Neutrophil (primary cell): ENCODE results near the gene MT1B.

Experiments
- H3K27ac ChIP-seq: fragments of 200-600 bp; sonication (generic); 2 replicates; pipeline ENCODE4 v1.5.1; 2016; ENCODE audit warnings: mild to moderate bottlenecking, moderate library complexity
- H3K27me3 ChIP-seq: fragments of 200-600 bp; sonication (generic); 2 replicates; pipeline ENCODE4 v1.6.0; 2016; ENCODE audit warnings: mild to moderate bottlenecking
- H3K36me3 ChIP-seq: fragments of 200-600 bp; sonication (generic); 2 replicates; pipeline ENCODE4 v1.5.1; 2017
- H3K4me1 ChIP-seq, 2 experiments: fragments of 200-600 bp in 1 of 2; sonication (generic) in 1 of 2; 1 replicate in 1 of 2; 2 replicates in 1 of 2; pipeline versions ENCODE4 v1.5.1 to v1.6.1; 2013 to 2016; ENCODE audit warnings: low read depth in 1 of 2, low read length in 1 of 2, mild to moderate bottlenecking in 1 of 2, moderate library complexity in 1 of 2; ENCODE audit not compliant: control insufficient read depth in 1 of 2, insufficient read depth in 1 of 2
- H3K4me3 ChIP-seq, 2 experiments: fragments of 200-600 bp in 1 of 2; sonication (generic) in 1 of 2; 1 replicate in 1 of 2; 2 replicates in 1 of 2; pipeline ENCODE4 v1.5.1; 2013 to 2016; ENCODE audit warnings: low read depth in 1 of 2, low read length in 1 of 2, mild to moderate bottlenecking in 1 of 2, moderate library complexity in 1 of 2
- H3K9me3 ChIP-seq: fragments of 200-600 bp; sonication (generic); 2 replicates; pipeline ENCODE4 v1.5.1; 2016
- TF ChIP-seq, protein P1 (sequence below): fragments of 200-600 bp; sonication (generic); IDR thresholded peaks from 2 replicates; pipeline ENCODE4 v1.5.1; 2016; ENCODE audit warnings: antibody characterized with exemption

MT1B gene

DNA sequence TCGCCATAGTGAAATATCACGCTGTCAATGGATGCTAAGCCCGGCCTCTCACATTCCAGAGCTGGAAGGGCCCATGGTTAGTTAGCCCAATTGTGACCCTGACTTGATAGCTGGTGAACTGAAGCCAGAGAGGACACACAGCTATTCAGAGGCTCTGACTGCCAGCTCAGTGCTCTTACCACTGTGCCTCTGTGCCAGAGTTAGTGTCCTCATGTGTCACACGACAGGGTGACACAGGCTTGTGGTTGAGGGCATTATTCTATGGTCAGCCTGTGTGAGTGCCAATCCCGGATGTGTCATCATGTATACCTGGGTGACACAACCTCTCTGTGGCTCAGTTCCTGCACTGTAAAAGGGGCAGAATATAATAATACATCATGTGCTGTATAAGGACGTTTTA, 28.1 kb downstream of the MT1B start:
- H3K27me3 ChIP-seq = peaks cover 63% of the 10 kb centered on the region
- H3K27ac ChIP-seq = peak overlapping the region; percentile 33

DNA sequence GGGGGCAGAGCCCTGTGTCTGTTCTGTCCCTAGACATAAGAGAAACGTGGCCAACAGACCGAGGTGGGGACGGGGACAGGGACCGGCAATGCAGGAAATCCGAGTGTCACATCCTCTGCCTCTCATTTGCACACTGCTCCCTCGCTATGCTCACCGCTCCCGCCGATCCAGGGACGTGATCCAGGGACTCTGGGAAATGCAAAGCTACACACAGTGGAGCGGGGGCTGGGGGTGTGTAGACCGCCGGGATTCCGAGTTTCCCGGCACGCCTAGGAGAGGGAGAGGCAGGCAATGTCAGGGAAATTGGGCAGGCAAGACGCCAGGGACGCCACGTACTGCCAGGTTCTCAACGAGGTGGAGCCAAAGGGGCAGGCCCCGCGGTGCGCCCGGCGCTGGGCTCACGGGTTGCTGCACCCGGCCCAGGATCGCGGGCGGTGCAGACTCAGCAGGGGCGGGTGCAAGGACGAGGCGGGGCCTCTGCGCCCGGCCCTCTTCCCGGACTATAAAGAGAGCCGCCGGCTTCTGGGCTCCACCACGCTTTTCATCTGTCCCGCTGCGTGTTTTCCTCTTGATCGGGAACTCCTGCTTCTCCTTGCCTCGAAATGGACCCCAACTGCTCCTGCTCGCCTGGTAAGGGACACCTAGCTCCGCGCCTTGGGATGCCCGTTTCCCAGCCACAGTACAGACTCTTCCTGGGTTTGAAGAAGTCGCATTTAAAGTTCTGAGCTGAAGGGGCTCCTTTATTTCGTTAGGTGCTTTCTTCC, 30.4 kb downstream of the MT1B start, which contains the start of gene MT1X:
TSS of gene MT1X (plus strand) at position 532 of the 764 bp plus-strand sequence. CDS start at position 603, 71 bp downstream.
- Histone ChIP-seq H3K9me3 (no peaks in the 10 kb centered on the region), H3K4me1 (peaks cover 19 to 34% of the 10 kb centered on the region in 2 experiments), H3K27ac (no peak within 1 kb of the TSS), H3K36me3 (no peaks in the 10 kb centered on the region), H3K4me3 (peak within 1 kb of the TSS; percentile 56 to 63), H3K27me3 (peaks cover 46% of the 10 kb centered on the region)
- TF ChIP-seq, protein P1, sequence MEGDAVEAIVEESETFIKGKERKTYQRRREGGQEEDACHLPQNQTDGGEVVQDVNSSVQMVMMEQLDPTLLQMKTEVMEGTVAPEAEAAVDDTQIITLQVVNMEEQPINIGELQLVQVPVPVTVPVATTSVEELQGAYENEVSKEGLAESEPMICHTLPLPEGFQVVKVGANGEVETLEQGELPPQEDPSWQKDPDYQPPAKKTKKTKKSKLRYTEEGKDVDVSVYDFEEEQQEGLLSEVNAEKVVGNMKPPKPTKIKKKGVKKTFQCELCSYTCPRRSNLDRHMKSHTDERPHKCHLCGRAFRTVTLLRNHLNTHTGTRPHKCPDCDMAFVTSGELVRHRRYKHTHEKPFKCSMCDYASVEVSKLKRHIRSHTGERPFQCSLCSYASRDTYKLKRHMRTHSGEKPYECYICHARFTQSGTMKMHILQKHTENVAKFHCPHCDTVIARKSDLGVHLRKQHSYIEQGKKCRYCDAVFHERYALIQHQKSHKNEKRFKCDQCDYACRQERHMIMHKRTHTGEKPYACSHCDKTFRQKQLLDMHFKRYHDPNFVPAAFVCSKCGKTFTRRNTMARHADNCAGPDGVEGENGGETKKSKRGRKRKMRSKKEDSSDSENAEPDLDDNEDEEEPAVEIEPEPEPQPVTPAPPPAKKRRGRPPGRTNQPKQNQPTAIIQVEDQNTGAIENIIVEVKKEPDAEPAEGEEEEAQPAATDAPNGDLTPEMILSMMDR = no peak

More for the DNA sequence above, 28.1 kb downstream of the MT1B start:
- H3K9me3 ChIP-seq = no peaks in the 10 kb centered on the region
- TF ChIP-seq, protein P1 = no peak
- H3K36me3 ChIP-seq = no peaks in the 10 kb centered on the region
- H3K4me3 ChIP-seq = no peak overlapping the region
- H3K4me1 ChIP-seq = peaks cover 19 to 34% of the 10 kb centered on the region in 2 experiments

DNA sequence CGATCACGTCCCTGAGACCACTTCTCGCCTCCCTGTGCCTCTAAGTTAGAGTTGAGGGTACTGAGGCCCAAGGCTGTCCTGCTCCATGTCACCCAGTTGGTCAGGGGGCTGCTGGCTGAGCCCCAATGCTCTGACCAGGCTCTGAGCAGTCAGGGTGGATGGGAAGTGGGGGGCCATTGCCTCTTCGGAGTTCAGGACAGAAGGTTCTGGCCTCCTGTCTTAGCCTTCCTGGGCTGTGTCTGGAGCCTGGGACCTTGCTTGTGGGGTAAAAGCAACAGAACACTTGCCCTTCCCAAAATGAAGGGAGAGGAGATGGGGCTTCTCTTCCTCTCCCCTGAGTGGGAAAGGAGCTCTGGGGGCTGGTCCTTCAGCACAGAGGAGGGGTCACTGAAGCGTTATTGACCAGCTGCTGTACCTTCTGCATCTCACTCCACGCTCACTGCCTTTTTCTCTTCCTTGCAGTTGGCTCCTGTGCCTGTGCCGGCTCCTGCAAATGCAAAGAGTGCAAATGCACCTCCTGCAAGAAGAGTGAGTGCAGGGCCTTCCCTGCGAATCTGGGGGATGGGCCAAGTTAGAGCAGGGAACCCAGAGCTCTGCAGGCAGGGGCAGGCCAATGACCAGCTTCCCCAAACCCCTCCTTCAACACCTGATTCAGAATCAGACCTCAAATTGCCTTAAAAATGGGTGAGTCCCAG, 31.2 kb downstream of the MT1B start:
- H3K27ac ChIP-seq = no peak overlapping the region
- peak overlapping the region; percentile 56 to 63 for H3K4me3 ChIP-seq
- no peaks in the 10 kb centered on the region for H3K36me3 ChIP-seq
- peaks cover 38% of the 10 kb centered on the region for H3K27me3 ChIP-seq
- H3K4me1 ChIP-seq = peaks cover 19 to 34% of the 10 kb centered on the region in 2 experiments
- H3K9me3 ChIP-seq = no peaks in the 10 kb centered on the region
- TF ChIP-seq, protein P1 = no peak

DNA sequence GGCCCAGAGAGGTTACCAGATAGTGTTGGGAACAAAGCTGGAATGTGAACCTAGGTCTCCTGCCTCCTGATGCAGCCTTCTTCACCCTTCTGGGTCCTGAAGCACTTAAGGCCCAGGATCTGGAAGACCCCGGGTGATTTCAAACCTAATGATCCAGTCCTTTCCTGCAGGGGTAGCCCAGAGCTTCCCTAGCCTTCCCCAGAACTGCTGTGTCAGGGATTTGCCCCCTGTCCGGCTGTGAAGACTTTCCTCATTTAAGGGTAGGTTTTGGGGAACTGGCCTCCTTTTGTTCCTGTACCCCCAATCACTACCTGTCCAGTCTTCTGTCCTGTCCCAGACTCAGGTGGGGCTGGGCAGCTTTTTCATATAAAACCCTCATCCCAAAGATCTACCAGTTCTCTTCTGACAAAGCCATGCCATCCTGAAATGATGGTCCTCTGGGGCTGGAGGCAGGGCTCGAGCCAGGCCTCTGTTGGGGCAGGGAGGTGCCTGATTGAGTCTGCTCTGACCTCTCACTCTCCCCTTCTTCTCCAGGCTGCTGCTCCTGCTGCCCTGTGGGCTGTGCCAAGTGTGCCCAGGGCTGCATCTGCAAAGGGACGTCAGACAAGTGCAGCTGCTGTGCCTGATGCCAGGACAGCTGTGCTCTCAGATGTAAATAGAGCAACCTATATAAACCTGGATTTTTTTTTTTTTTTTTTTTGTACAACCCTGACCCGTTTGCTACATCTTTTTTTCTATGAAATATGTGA, 31.9 kb downstream of the MT1B start:
- H3K27me3 ChIP-seq = peaks cover 33% of the 10 kb centered on the region
- TF ChIP-seq, protein P1 = no peak
- no peak overlapping the region for H3K4me3 ChIP-seq
- H3K4me1 ChIP-seq = peaks cover 19 to 34% of the 10 kb centered on the region in 2 experiments
- H3K27ac ChIP-seq = no peak overlapping the region
- H3K36me3 ChIP-seq = no peaks in the 10 kb centered on the region
- H3K9me3 ChIP-seq = no peaks in the 10 kb centered on the region

DNA sequence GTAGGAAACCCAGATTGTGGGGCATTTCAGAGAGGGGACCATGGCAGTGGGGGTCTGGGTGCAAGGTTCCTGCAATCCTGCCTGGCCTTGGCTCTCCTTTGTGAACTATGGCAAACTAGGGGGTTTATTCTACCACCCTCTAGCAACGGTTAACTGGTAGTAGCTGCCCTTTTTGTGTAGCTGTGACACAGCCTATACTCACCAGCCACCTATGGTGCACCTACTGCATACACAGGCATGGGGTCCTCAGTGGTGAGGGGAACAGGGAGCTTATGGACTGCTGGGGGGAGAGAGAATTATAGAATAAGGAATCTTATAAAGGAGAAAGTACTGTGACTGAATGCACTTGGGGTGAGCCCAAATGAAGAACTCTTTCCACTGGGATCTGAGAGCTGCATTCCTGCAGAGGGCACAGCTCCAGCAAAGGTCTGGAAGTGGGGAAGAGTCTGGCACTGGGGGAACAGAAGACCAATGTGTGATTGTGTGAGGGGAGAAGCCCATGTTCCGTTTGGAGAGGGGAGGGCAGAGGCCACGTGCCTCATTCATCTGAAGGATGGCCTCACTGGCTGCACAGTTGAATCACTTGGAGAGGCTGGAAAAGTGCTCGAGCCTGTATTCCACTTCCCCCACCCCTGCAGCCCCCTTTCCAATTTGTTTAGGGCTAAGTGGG, 32.7 kb downstream of the MT1B start:
- Histone ChIP-seq H3K27me3 (peaks cover 31% of the 10 kb centered on the region), H3K4me3 (no peak overlapping the region), H3K4me1 (peaks cover 19 to 29% of the 10 kb centered on the region in 2 experiments), H3K9me3 (no peaks in the 10 kb centered on the region), H3K36me3 (no peaks in the 10 kb centered on the region), H3K27ac (no peak overlapping the region)
- TF ChIP-seq, protein P1 = no peak
